ENCODE data around the gene RTF2.

GRCh38 chr20:56465997-56466396, 2.4 kb upstream of the RTF2 start:
- TF ChIP-seq HDAC6 (IDR thresholded peaks at IDR 0.05; ENCODE audit: low read depth, low read length), result no peak
- TF ChIP-seq MYC (CRISPR knock-in tag; IDR thresholded peaks at IDR 0.05; ENCODE audit: borderline replicate concordance), result no peak
- TF ChIP-seq FOXM1 (CRISPR knock-in tag; IDR thresholded peaks at IDR 0.05), result no peak
- TF ChIP-seq CREM (IDR thresholded peaks at IDR 0.05), result no peak
- no peak for TF ChIP-seq CREM (CRISPR knock-in tag; IDR thresholded peaks at IDR 0.05)
- no peak for TF ChIP-seq CEBPB (IDR thresholded peaks at IDR 0.05; ENCODE audit: borderline replicate concordance, low read depth, low read length)
